Parathyroid adenoma (tissue), 2 donors: ENCODE measurements around the gene SLC2A13.
A peak's percentile ranks its signal among the peaks of the same experiment; 100 is the strongest.

ENCODE experiments used
- H2AFZ ChIP-seq: fragments of 300-600 bp; sonication (generic); one replicate; pipeline ENCODE4 v1.7.0; 2017; ENCODE audit warnings: antibody characterized with exemption, mild to moderate bottlenecking
- H3K27ac ChIP-seq: fragments of 300-600 bp; sonication (generic); one replicate; pipeline ENCODE4 v1.7.0; 2017
- H3K27me3 ChIP-seq: fragments of 300-600 bp; sonication (generic); one replicate; pipeline ENCODE4 v1.7.0; 2017; ENCODE audit warnings: low read length; ENCODE audit not compliant: control insufficient read depth, insufficient read depth
- H3K36me3 ChIP-seq: fragments of 300-600 bp; sonication (generic); one replicate; pipeline ENCODE4 v1.7.0; 2017; ENCODE audit warnings: low read length; ENCODE audit not compliant: control insufficient read depth, insufficient read depth
- H3K4me1 ChIP-seq: fragments of 300-600 bp; sonication (generic); one replicate; pipeline ENCODE4 v1.7.0; 2017; ENCODE audit warnings: control low read depth
- H3K4me2 ChIP-seq: fragments of 300-600 bp; sonication (generic); one replicate; pipeline ENCODE4 v1.7.0; 2017; ENCODE audit warnings: low read length
- H3K4me3 ChIP-seq: fragments of 300-600 bp; sonication (generic); one replicate; pipeline ENCODE4 v1.7.0; 2017; ENCODE audit warnings: low read depth, low read length
- H3K79me2 ChIP-seq: fragments of 300-600 bp; sonication (generic); one replicate; pipeline ENCODE4 v1.7.0; 2017; ENCODE audit warnings: control low read depth
- H3K9ac ChIP-seq: fragments of 300-600 bp; sonication (generic); one replicate; pipeline ENCODE4 v1.7.0; 2017; ENCODE audit warnings: mild to moderate bottlenecking
- H3K9me3 ChIP-seq: fragments of 300-600 bp; sonication (generic); one replicate; pipeline ENCODE4 v1.7.0; 2017; ENCODE audit warnings: low read length; ENCODE audit not compliant: control insufficient read depth
- CTCF ChIP-seq: fragments of 300-600 bp; sonication (generic); IDR thresholded peaks from one replicate; pipeline ENCODE4 v1.7.0; 2017; ENCODE audit warnings: antibody characterized with exemption, mild to moderate bottlenecking
- donor health status: primary hyperparathyroidism.

Gene SLC2A13

GRCh38 chr12:40104461-40105264 lies 1.2 kb downstream of the SLC2A13 start:
- Histone ChIP-seq H3K4me2 (peak overlapping the region; percentile 65), H3K27me3 (no peaks in the 10 kb centered on the region), H3K27ac (peak overlapping the region; percentile 81), H2AFZ (peak overlapping the region; percentile 73), H3K4me3 (peak overlapping the region; percentile 66), H3K9ac (peak overlapping the region; percentile 81), H3K4me1 (peaks cover 25% of the 10 kb centered on the region), H3K79me2 (peaks cover 30% of the 10 kb centered on the region), H3K36me3 (no peaks in the 10 kb centered on the region), H3K9me3 (no peaks in the 10 kb centered on the region)
- TF ChIP-seq CTCF = no peak

GRCh38 chr12:40103043-40103442 lies 2.8 kb downstream of the SLC2A13 start:
- H3K4me1 ChIP-seq = peaks cover 32% of the 10 kb centered on the region
- no peak for TF ChIP-seq CTCF
- no peak overlapping the region for H3K9ac ChIP-seq

GRCh38 chr12:40101747-40102146 lies 4.1 kb downstream of the SLC2A13 start:
- H3K4me3 ChIP-seq = no peak overlapping the region
- no peak for TF ChIP-seq CTCF
- no peaks in the 10 kb centered on the region for H3K27me3 ChIP-seq
- peaks cover 32% of the 10 kb centered on the region for H3K4me1 ChIP-seq
- H3K36me3 ChIP-seq = no peaks in the 10 kb centered on the region
- no peak overlapping the region for H3K4me2 ChIP-seq
- H2AFZ ChIP-seq = no peak overlapping the region
- H3K79me2 ChIP-seq = peaks cover 52% of the 10 kb centered on the region
- H3K27ac ChIP-seq = no peak overlapping the region
- no peaks in the 10 kb centered on the region for H3K9me3 ChIP-seq
- no peak overlapping the region for H3K9ac ChIP-seq

More at GRCh38 chr12:40103043-40103442, 2.8 kb downstream of the SLC2A13 start:
- Histone ChIP-seq H2AFZ (no peak overlapping the region), H3K9me3 (no peaks in the 10 kb centered on the region), H3K79me2 (peaks cover 42% of the 10 kb centered on the region), H3K4me2 (no peak overlapping the region), H3K27ac (peak overlapping the region; percentile 81), H3K4me3 (no peak overlapping the region), H3K36me3 (no peaks in the 10 kb centered on the region), H3K27me3 (no peaks in the 10 kb centered on the region)

GRCh38 chr12:40099423-40099853 lies 6.4 kb downstream of the SLC2A13 start:
- Histone ChIP-seq H3K4me1 (peaks cover 25% of the 10 kb centered on the region), H3K9ac (no peak overlapping the region), H3K9me3 (no peaks in the 10 kb centered on the region), H3K27me3 (no peaks in the 10 kb centered on the region), H3K4me2 (no peak overlapping the region), H3K4me3 (no peak overlapping the region), H3K27ac (no peak overlapping the region), H3K79me2 (peaks cover 50% of the 10 kb centered on the region), H3K36me3 (no peaks in the 10 kb centered on the region), H2AFZ (no peak overlapping the region)
- no peak for TF ChIP-seq CTCF
